Stromal cell of bone marrow (primary cell): ENCODE data around the gene LRBA.

Source experiments
- DNase-seq: peaks from one replicate; pipeline ENCODE4 v3.0.0-alpha.2; 2012; ENCODE audit warnings: low read depth

Gene LRBA

DNA sequence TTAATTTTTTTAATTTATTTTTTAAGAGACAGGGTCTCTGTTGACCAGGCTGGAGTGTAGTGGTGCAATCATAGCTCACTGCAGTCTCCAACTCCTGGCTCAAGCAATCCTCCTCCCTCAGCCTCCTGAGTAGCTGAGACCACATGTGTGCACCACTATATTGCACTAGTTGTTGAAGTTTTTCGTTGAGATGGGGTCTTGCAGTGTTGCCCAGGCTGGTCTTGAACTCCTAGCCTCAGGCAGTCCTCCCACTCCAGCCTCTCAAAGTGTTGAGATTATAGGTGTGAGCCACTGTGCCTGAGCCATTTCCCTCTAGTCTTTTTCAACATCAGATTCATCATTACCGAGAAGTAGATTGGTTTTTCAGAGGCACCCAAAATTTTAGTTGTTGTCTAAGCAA lies 771.2 kb downstream of the LRBA start:
- no peak for DNase-seq

DNA sequence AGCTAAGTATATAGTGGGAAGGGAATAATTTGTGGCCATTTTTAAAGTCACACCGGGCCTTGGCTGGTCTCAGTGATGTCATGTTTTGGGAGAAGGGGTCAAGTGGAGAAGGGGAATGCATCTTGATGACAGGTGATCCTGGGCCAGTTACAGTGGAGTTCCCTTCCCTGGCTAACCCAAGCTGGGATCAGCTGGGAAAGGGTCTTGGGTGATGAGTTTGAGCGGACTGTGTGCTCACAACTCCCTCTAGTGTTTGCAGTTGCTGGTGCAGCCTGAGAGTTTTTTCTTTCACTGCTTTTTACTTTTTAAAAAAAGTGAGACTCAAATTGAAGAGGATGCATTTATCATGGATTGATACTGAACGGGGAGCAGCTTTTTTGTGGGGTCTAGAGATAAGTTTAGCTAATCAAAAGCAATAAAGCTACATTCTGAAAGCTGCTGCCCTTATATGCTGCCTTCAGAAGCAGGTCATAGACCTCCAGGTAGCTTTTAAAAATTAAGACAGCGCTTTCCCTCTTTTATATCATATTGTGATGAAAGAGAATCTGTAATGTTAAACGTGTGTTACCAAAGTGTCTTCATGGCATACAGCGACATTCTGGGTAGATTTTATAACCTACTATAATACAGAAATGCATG lies 772.1 kb downstream of the LRBA start:
- no peak for DNase-seq

DNA sequence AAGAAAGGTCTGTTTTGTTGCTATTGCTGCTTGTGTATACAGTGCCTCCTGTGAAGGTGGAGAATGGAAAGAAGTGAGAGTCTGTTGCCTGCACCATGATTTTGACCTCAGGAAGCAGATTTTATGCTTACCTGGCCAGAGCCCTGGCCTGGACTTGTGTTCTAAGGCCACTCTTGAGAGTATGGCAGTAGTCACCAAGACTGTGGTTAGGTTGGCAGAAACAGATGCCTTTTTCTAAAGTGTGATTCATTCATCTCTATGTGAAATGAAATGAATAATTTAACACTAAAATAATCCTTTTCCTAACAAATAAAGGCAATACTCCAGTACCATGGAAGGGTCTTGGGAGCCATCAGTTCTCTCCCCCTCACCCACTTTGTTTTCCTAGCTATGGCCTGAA lies 775.1 kb downstream of the LRBA start:
- no peak for DNase-seq

DNA sequence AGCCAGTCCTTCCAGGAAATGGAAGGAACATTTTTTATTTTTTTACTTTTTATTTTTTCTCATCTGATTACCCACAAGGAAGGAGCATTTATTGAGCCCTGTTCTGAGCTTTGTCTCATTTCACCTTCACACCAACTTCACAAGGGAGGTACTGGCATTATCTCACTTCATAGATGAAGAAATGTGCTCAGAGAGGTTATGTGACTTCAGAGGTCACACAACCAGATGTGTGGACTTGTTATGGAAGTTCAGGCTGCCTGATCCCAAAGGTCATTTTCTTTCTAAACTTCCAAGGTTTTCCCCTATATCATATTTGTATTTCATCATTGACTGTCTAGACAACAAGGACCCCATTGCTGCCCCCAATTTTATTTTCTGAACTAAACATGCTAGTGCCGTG lies 776.5 kb downstream of the LRBA start:
- DNase-seq: no peak

DNA sequence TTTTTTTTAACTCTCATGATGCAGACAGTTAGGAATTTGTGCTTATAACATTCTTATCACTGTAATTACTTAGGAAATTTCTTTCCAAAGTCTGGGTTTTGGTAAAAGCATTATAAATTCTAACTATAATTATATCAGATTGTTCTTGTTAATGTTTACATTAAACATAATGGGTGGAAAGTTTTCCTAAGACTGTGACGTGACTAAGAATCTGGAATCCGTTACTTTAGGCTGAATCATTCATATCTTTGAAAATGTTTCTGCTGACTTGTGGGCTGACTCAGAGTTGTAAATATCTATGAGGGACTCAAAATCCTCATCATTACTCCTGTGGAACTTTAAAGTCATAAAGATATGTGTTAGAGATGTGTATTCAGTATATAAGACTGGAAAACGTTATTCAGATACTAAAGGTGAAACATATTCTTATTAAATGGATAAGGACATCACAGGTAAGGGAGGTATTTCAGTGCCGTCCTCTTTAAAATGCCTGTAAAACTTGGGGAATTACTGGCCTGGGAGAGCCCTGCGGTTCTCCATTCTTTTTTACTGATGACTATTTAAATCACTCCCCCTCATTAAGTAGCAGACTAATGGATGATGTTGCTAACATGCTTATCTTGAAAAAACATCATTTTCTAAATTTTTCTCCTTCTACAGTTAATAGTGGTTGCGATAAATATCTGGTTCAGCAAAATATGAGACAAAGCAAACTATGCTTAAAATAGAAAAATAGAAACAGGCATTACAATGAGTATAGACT lies 777.8 kb downstream of the LRBA start:
- peak; percentile 90 for DNase-seq

DNA sequence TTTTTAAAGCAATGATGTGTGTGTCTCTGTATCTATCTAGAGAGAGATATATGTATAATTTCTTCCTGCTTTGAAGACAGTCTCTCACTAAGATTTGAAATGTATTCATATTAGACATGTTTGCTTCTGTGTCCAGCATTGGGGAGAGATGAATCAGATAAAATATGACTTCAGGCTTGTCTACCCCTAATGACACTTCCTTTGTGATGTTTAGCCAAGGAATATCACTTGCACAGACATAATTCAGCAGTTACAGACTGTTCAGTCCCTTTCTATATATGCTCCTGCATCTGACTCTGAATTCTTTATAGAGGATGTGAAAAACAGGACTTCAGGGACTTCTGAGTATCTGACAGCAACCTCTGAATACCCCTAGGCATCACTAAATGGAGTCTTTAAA lies 778.5 kb downstream of the LRBA start:
- DNase-seq: no peak

DNA sequence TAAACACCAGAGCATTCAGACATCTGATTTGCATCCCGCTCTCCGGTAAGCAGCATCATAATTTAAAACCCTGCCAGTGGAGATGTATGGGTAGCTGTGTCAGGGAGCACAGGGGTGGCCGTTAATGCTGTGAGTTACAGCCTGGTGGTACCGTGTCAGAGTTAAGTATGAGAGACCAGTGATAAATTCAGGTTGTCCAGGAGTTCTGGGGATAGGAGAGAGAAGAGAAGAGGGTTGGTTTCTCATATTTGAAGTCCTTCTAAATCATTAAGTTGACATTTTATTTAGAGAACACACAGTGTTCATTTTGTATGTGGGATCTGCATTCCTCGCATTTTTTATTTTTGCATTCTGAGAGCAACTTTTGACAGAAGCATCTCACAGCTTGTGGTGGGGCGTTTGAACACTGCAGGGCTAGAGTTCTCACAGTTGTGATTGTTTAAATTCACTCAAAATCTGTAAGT lies 779.2 kb downstream of the LRBA start:
- DNase-seq: no peak

DNA sequence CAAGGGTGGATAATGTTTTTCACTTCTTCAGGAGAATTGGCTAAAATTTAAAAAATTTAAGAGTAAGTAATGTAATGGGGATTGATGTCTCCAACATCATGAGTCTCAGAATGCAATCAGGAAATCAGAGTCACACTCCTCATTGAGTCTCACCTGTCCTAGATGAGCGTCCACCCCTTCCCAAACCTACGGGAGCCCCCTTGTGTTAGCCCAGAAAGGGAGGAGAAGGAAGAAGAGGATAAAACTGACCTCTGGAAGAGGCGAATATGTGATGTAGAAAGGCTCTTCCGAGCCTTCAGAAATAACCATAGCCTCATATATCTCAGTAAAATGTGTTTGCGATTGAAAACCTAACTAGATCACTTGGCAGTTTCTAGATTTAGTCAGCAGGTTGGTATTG lies 779.8 kb downstream of the LRBA start:
- DNase-seq: no peak

DNA sequence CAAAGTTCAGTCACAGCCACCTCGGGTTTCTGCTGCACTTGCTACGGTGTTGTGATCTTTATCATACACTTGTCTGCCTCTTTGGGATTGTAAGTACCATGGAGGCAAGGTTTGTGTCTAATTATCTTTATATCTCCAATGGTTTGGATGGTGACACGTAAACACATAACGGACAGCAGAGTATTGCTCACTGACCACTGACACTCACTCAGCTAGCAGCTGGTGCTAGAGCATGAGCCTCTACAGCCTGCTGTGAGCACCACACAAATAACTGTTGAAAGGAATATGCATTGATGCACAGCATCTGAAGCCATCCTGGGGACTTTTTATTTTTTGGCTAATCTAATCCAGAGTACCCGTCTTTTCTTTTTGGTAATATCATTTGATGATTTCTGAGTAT lies 780.8 kb downstream of the LRBA start:
- no peak for DNase-seq

DNA sequence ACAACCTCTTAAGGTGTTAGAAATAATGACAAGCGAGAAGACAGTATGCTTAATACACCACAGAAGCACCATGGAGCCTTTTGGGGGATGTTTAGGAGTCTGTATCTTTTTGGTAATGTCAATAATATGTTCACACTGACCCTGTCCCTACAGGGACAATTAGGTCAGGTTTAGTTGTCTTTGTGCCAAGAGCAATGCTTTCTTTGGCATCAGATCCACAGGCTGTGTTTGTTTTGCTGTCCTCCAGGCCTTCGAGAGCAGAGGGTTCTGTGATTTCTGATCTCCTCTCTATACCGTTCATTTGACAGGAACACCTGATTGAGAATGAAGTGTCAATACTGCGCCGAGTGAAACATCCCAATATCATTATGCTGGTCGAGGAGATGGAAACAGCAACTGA lies 783.1 kb downstream of the LRBA start:
- no peak for DNase-seq

DNA sequence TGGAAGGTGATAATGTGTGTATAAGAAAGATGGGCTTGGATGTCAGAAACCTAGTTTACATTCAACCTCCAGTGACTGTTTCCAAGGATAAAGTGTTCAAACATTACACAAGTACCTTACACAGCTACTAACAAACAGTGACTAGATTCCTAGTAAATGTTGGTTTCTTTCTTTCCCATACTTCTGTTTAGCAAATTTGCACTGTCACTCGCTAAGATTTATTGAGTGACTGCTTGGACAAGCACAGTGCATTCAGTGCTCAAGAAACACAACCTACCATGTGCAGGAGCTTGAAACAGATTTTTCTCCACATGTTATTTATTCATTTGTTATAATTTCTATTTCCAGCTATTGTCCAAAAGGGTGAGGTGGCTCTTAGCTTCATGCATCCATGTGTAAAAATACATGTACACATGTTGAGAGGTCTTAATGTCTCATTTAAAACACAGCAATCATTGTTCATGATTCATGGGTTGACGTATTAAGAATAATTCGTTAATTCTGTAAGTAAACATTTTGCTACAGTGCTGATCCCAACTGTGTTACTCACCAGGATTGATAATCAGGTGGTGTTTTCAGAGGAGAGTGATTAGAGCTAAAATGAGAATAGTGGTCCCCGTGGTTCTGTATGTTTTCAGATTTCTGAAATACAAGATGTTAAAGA lies 783.8 kb downstream of the LRBA start:
- no peak for DNase-seq

DNA sequence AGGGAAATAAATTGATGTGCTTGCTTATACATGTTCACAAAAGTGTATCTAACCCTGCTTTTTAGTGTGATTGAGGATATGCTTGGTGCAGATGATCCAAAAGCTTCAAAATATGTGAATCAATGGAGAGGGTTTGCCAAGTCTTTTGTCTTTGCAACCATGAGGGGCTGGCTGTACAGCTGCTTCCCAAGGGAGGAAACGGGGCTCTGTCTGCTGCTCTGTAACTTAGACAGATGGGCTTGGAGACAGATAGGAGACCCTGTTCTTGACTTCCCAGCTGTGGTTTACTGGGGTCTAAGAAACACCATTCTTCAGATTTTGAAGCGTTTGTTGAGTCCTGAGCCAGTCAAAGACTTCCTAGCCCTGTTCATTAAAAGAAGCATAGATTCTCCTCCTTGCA lies 784.5 kb downstream of the LRBA start:
- no peak for DNase-seq

DNA sequence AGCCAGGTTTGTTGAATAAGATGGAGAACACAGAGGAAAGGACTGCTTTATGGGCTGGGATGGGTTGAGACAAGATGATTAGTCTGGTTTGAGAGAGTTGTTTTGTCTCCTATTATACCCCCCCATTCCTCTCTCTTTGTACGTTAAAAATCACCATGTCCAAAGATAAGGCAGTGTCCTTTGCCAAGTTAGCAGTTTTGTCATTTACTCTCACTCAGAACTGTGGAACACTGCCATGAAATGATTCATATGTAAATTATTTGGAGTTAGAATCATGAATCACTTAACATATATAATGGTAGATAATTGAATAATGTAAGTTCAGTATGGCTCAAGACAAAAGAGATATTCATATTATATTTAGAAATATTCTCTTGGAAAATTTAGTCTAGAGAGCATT lies 785.6 kb downstream of the LRBA start:
- DNase-seq: no peak

DNA sequence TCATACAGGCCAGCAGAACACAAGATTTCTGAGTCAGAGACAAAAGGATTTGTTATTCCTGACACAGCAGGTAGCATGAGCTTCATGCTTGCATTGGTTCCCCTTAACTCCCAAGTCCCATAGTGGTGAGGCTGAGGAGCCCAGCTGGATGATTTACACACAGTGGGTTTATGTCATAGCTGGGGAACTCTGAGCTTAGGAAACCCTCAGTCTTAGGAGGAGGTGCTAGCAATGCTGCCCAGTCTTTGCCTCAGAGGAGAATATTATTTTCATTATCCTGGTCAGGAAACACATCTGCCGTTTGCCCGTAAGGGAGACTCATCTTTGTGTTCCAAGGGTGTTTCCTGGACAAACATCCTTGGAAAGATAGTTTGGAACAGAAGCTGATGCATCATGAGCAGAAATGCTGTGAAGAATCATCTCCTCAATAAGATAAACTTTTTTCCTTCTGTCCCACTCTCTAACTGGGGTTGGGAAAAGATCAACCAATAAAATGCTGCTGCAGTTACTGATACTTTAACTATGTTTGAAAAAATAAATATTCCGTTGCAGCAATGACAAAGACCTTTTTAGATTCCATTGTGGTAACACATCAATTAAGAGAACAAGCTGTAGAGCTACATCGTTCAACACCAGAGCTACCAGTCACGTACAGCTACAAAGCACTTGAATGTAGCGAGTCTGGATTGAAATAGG lies 790.0 kb downstream of the LRBA start:
- peak; percentile 87 for DNase-seq

DNA sequence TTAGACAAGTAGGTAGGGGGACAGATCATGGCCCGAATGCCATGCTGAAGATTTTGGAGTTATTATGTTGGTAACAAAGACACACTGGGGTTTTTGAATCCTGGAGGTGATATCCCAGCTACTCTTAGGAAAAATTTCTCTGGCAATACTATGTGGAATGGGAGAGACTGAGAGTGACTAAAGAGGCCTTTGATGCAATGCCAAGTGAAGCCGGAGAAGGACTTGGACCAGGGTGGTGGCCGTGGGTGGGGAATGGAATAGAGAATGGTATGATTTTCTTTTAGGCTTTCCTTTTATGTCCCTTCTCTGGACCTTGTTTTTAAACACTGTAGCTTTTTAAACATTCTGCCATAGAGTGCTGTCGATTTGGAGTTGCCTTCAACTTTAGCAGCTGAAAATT lies 795.2 kb downstream of the LRBA start:
- DNase-seq: peak; percentile 43

DNA sequence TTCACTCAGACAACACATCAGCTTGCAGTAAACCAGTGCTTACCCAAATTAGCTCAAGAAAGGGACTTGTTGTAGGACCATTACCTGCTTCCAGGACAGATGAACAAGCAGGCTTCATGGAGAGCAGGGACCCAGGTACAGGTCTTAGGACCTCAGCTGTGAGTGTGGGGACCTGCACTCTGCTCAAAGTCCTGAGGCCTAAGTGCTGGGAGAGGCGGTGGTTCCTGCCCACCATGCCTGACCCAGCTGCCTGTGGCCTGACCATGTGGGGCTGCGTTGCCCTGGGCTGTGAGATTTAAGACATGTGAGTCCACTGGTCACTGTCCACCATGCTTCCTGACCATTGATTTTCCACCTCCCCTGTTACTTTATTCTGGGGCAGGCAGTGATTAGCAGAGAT lies 796.6 kb downstream of the LRBA start:
- no peak for DNase-seq

DNA sequence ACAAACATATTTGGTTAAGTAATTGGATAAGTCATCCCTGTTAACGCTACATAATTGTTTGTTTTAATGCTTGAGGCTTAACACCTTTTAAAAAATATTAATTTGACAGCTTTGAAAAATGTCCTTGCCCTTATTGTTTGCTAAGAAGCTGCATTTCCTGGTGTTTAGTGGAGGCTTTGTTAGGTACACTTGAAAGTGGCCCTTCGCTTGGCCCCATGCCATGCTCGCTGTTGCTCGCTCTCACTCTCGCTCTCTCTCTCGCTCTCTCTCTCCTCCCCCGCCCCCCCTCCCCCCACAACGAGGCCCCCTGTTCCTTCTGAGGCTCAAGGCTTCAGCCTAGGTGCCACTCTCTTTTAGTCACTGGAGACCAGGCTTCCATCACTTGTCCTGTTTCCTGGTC lies 797.3 kb downstream of the LRBA start:
- no peak for DNase-seq

DNA sequence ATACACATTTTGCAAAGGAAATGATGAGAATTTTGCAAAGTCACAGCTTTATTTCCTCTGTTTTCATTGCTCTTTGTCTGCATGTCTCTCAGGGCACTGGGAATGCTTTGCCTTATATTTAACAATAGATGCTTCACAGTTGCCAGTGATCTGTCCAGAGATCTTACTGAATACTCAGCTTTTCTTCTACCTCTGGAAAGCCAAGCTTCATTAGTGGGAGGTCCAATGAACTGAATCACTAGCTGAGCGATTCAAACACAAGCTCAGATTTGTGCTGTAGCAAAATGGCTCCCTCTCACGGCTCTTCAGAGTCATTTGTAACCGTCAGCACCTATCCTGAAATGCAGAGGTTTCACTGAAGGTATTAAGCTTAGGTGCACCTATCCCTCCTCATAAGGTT lies 797.9 kb downstream of the LRBA start:
- peak; percentile 63 for DNase-seq

DNA sequence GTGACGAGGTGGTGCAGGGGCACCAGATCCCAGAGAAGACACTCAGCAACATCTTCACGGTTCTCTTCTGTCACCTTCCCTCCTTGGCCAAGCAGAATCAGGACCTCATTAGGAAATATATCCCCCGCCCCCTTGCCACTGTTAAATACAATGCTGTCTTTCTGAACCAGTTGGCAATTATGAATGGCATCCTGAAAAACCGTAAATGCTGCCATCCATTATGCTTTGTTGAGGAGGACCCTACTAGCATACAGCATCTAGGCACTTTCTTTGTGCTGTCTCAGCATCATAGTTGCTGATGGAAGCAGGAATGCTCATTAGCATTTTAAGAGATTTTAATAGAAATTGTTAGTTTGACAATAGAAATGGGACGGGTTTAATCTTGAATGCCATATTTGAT lies 798.4 kb downstream of the LRBA start:
- no peak for DNase-seq

DNA sequence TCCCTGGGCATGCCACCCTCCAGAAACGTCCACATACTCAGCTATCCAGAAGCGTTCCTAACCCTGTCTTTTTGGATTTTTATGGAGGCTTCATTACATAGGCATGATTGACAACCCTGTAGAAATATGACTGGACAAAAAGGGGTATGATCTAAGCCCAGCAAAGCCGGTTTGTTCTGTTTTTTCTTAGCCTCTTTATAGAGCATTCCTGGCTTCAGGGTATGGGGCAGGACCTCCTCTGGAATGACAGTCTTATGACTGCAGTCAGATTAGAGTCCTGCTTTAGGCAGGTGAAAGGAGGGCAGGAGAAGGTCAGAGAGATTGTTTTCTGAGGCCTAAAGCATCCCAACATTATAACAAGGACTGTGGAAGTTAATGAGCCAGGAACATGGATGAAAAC lies 799.5 kb downstream of the LRBA start:
- no peak for DNase-seq
